Stimulated activated CD4-positive, alpha-beta T cell treated with anti-CD3 and anti-CD28 coated beads, Interleukin-2, amount 100 ng/mL, for 48 hours (primary cell): ENCODE data around the gene FBXW12.
A peak's percentile ranks its signal among the peaks of the same experiment; 100 is the strongest.

Source experiments
- DNase-seq, 2 donors: peaks; one replicate each; pipeline ENCODE4 v3.0.0-alpha.2; 2020

The FBXW12 gene

GRCh38 chr3:48437812-48438211, 65.8 kb downstream of the FBXW12 start:
- DNase-seq, result no peak

GRCh38 chr3:48439820-48440589, 68.0 kb downstream of the FBXW12 start, which contains the start of the genes CCDC51 and TMA7:
TSS of gene CCDC51 (minus strand) at chr3:48440119. CDS start at chr3:48435128, 4,991 bp downstream.
TSS of gene TMA7 (plus strand) at chr3:48440257. CDS start at chr3:48440297, 40 bp downstream.
- peak; percentile 95 to 97 for DNase-seq

GRCh38 chr3:48440590-48440958, 68.6 kb downstream of the FBXW12 start:
- no peak for DNase-seq

GRCh38 chr3:48441940-48442339, 69.9 kb downstream of the FBXW12 start:
- DNase-seq, result no peak
